ENCODE measurements around the gene KCNK15. TPM values are rescaled to one million over a fixed set of nuclear protein-coding genes. Genes with fewer than 3 reads are reported as not detected.

The KCNK15 gene
- total and polyA plus RNA-seq, 9 of the 15 experiments (the other 6 are each of a cell fraction or from before 2014, with no cell fraction given), result 0.03 to 0.30 (median 0.17) TPM; not detected in 5

- TF ChIP-seq MTF1 (CRISPR knock-in tag; IDR thresholded peaks at IDR 0.05; ENCODE audit: borderline replicate concordance), result no peak
- TF ChIP-seq HDAC2 (IDR thresholded peaks at IDR 0.05), result no peak
- TF ChIP-seq SRSF1 (IDR thresholded peaks at IDR 0.05; ENCODE audit: low read depth, low read length), result no peak
- TF ChIP-seq RBM14 (IDR thresholded peaks at IDR 0.05; ENCODE audit: borderline replicate concordance, insufficient read depth, low read depth, low read length), result no peak
- TF ChIP-seq CAMTA2 (CRISPR knock-in tag; conservative IDR thresholded peaks at IDR 0.05), result no peak
- TF ChIP-seq GATAD2A (IDR thresholded peaks at IDR 0.05), result no peak
- no peak for TF ChIP-seq NFIX (CRISPR knock-in tag; IDR thresholded peaks at IDR 0.05; ENCODE audit: low read depth)
- TF ChIP-seq TBP (optimal IDR thresholded peaks at IDR 0.05; ENCODE audit: low read depth, low read length), result no peak
These were observed 43.8 kb upstream of the KCNK15 start (continued) for GRCh38 chr20:44701858-44702256.

GRCh38 chr20:44702776-44703175 lies 42.9 kb upstream of the KCNK15 start:
- peak; percentile 51; the same call in 2 of the 3 replicates for ATAC-seq
- H2AFZ ChIP-seq (ENCODE audit: low read depth, low read length), result no peak overlapping the region
- no peak for FAIRE-seq
- BruUV-seq (replicated peaks), result no TSS peak
- WGBS (ENCODE audit: insufficient coverage, low coverage, missing lambda C conversion rate), result 2% methylated on average over 8 of the region's 9 CpGs
- peaks cover 33 to 55% of the 10 kb centered on the region in 2 experiments; a peak in 4 of 5 replicates for H3K27me3 ChIP-seq (ENCODE audit: control insufficient read depth in 2 of 2, insufficient read depth in 2 of 2, low read length in 2 of 2)
- H3K4me1 ChIP-seq (replicated peaks in 1 of 2; ENCODE audit: control insufficient read depth in 2 of 2, insufficient read depth in 2 of 2, low read length in 2 of 2), result no peaks in the 10 kb centered on the region
- no peaks in the 10 kb centered on the region for H3K9me1 ChIP-seq (ENCODE audit: control insufficient read depth, insufficient read depth, low read length)
- H4K20me1 ChIP-seq (replicated peaks; ENCODE audit: control insufficient read depth, insufficient read depth, low read length), result 0 out of 2 replicates have a peak, but pooled peaks cover 4% of the 10 kb centered on the region
- no peak overlapping the region; a peak in 1 of 4 replicates for H3K9ac ChIP-seq (ENCODE audit: insufficient read depth in 1 of 2, low read depth in 2 of 2, low read length in 2 of 2)
- no peak overlapping the region for H3K4me2 ChIP-seq (ENCODE audit: insufficient read depth, low read length)
- in situ Hi-C loops (cut with MboI), result no loop called here
- H3K79me2 ChIP-seq (ENCODE audit: control insufficient read depth, insufficient read depth, low read length), result no peaks in the 10 kb centered on the region
- ChIA-PET CTCF (ENCODE audit: low intra/inter-chr PET ratio) (no interaction called here), POLR2A (interaction anchor here (0.6 to 1.4 kb wide), 2 partner anchors 30 to 557 kb away, joined by 4 read pairs; no protein-coding TSS in a partner anchor)
- intact Hi-C loops (cut with micrococcal nuclease), result no loop called here
- no peaks in the 10 kb centered on the region for H3K36me3 ChIP-seq (ENCODE audit: control insufficient read depth, insufficient read depth, low read length)
- no peak for DNase-seq (ENCODE audit: extremely low read depth in 1 of 4, low spot score in 3 of 4)
- no peak overlapping the region for H3K4me3 ChIP-seq
- no peaks in the 10 kb centered on the region for H3K9me3 ChIP-seq (replicated peaks; ENCODE audit: control insufficient read depth, insufficient read depth, low read depth, low read length)
- H3K27ac ChIP-seq (ENCODE audit: extremely low read depth, low read depth, low read length), result no peak overlapping the region
- TF ChIP-seq MNT (conservative IDR thresholded peaks at IDR 0.05), result peak; percentile 61 to 64
- no peak for TF ChIP-seq NR2C2 (CRISPR knock-in tag; IDR thresholded peaks at IDR 0.05)
- peak; percentile 42; the same call in 1 of the 2 replicates for TF ChIP-seq NR2C2 (tag; IDR thresholded peaks at IDR 0.05)
- TF ChIP-seq ELK1 (CRISPR knock-in tag; IDR thresholded peaks at IDR 0.05), result no peak
- peak; percentile 58; the same call in 1 of the 2 replicates for TF ChIP-seq TFAP4 (CRISPR knock-in tag; IDR thresholded peaks at IDR 0.05; ENCODE audit: borderline replicate concordance)
- TF ChIP-seq CBFA2T3 (IDR thresholded peaks at IDR 0.05), result no peak
- no peak for TF ChIP-seq NCOA4 (IDR thresholded peaks at IDR 0.05; ENCODE audit: partially characterized antibody)
- TF ChIP-seq VEZF1 (CRISPR knock-in tag; IDR thresholded peaks at IDR 0.05), result peak; percentile 23; the same call in 1 of the 2 replicates
